RWPE1 (cell line): ENCODE data around the gene CFLAR.

Source experiments
- CTCF ChIA-PET: fragments of 350-600 bp; sonication (Branson Sonifier 250); formaldehyde crosslinking; extraction: SDS; loops from one replicate; lab custom pipeline; 2021; lab: Yijun Ruan, JAX
- POLR2A ChIA-PET: fragments of 400-600 bp; formaldehyde crosslinking; extraction: SDS; loops from one replicate; lab custom pipeline; 2020; ENCODE audit warnings: antibody characterized with exemption; ENCODE audit not compliant: low non-redundant PET; lab: Yijun Ruan, JAX
- DNase-seq: peaks from one replicate; pipeline ENCODE4 v3.0.0; 2012; ENCODE audit warnings: low spot score
- H3K27ac ChIP-seq: fragments of 450-650 bp; 2 replicates; pipeline ENCODE4 v1.5.1; 2017
- TF ChIP-seq, protein P1 (sequence below): fragments of 450-650 bp; conservative IDR thresholded peaks from 2 replicates; pipeline ENCODE4 v1.5.1; 2017; ENCODE audit warnings: low read depth, mild to moderate bottlenecking

CFLAR gene

DNA sequence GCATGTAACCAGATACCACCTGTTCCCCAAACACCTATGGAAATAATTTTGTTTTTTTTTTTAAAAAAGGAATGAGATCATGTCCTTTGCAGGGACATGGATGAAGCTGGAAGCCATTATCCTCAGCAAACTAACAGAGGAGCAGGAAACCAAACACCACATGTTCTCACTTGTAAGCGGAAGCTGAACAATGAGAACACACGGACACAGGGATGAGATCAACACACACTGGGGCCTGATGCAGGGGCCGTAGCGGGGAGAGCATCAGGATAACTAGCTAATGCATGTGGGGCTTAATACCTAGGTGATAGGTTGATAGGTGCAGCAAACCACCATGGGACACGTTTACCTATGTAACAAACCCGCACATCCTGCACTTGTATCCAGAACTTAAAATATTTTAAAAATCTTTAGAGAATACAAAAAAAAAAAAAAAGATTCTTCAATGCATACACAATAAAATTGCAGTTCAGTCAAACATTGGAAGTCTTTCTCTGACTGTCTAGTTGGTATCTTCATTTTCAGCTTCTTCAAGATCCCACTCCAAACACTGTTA, 55.4 kb downstream of the CFLAR start:
- TF ChIP-seq, protein P1, sequence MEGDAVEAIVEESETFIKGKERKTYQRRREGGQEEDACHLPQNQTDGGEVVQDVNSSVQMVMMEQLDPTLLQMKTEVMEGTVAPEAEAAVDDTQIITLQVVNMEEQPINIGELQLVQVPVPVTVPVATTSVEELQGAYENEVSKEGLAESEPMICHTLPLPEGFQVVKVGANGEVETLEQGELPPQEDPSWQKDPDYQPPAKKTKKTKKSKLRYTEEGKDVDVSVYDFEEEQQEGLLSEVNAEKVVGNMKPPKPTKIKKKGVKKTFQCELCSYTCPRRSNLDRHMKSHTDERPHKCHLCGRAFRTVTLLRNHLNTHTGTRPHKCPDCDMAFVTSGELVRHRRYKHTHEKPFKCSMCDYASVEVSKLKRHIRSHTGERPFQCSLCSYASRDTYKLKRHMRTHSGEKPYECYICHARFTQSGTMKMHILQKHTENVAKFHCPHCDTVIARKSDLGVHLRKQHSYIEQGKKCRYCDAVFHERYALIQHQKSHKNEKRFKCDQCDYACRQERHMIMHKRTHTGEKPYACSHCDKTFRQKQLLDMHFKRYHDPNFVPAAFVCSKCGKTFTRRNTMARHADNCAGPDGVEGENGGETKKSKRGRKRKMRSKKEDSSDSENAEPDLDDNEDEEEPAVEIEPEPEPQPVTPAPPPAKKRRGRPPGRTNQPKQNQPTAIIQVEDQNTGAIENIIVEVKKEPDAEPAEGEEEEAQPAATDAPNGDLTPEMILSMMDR, result no peak
- H3K27ac ChIP-seq, result no peak overlapping the region
- CTCF ChIA-PET, result interaction anchor here (0.6 to 0.7 kb wide), 2 partner anchors 176 to 273 kb away, joined by 4 to 11 read pairs; no protein-coding TSS in a partner anchor
- DNase-seq, result no peak
- POLR2A ChIA-PET, result interaction anchor here (0.7 kb wide), 1 partner anchor 61 kb away, joined by 3 read pairs; no protein-coding TSS in a partner anchor

DNA sequence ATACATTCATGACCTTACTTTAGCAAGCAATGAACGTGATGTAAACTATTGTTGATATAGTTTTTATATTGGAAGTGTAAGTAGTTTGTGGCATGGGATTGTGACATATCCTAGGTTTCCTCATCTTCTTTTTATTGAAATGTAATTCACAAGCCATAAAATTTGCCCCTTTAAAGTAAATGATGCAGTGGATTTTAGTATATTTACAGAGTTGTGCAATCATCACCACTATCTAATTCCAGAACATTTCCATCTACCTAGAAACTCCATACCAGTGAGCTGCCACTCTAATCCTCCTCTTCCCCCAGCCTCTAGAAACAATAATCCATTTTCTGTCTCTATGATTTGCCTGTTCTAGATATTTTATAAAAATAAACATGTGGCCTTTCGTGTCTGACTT, 56.3 kb downstream of the CFLAR start:
- TF ChIP-seq, protein P1, result no peak
- POLR2A ChIA-PET, result no interaction called here
- DNase-seq, result no peak
- CTCF ChIA-PET, result no interaction called here
- no peak overlapping the region for H3K27ac ChIP-seq

DNA sequence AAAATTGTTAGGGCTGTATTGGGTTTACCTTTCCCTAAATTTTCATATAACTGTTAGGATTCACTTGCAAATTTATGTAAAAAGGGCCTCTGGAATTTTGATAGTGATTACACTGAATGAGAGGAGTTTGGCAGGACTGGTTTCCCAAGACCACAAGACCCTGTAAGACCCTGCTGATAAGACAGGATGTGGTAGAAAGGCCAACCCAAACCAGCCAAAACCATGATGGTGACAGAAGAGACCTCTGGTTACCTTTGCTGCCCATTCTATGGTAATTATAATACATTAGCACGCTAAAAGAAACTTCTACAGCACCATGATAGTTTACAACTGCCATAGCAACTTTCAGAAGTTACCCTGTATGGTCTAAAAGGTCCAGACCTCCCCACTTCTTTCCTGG, 58.7 kb downstream of the CFLAR start:
- POLR2A ChIA-PET, result no interaction called here
- DNase-seq, result no peak
- CTCF ChIA-PET, result no interaction called here
- H3K27ac ChIP-seq, result no peak overlapping the region
- TF ChIP-seq, protein P1, result no peak

DNA sequence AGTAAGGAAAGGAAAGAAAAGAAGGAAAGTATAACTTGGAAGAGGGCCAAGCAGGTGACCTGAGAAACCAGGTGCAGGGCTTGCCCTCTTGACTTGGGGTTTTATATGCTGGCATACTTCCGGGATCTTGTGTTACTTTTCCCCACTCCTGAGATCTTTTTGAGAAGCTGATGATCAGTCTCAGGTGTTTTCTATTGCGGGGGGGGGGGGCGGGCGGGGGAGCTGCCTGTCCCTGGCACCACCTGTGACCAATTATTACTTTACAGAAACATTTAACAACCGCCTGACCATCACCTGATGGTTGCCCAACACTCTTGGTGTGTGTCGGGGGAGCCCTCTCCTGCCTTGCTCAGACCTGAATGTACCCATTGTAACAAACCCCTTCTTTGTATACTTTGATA, 60.1 kb downstream of the CFLAR start:
- H3K27ac ChIP-seq, result no peak overlapping the region
- TF ChIP-seq, protein P1, result no peak
- DNase-seq, result no peak
- POLR2A ChIA-PET, result no interaction called here
- CTCF ChIA-PET, result no interaction called here

DNA sequence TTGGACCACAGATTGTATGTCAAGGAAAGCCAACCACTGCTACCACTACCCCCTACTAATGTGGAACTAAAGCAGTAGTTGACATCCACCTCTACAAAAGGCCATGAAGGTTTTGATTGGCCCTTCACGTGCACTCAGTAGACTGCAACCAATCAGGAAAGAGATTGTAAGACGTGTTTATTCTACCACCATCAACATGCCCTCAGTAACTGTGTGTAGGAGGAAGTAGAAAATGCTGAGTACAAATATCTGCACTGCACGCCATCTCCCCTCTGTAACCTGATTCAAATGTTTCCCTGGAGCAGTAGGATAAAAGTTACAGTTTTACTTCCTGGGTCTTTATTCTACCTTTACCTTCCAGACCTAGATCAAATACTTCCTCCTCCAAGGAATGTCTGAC, 64.0 kb downstream of the CFLAR start:
- DNase-seq, result no peak

DNA sequence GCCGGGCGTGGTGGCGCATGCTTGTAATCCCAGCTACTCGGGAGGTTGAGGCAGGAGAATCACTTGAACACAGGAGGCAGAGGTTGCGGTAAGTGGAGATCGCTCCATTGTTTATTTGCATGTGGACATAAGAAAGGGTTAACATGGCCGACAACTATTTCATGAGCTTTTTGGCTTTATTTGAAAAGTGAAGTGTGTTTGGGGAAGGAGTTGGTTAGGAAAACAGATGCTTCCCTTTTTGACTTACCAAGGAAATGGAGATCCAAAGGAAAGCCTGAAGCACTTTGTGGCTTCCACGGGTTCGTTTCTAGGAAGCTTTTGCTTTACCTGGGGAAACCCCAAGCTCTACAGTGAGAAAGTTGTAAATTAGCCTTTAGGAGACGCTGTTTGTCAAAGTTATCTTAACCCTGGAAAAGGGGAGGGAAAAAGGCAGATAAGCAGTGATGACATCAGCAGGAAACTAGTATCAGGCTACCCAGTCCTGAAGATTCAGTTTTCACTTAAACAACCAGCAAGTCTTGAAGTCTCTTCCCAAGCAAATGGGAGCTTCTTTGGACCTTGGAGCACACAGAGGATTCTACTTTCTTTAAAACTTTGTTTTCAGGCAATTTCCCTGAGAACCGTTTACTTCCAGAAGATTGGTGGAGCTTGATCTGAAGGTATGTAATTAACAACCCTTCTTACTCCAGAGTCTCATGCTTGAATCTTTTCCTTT, 66.8 kb downstream of the CFLAR start, which contains the start of gene CASP10:
TSS of gene CASP10 (plus strand) at position 492 of the 715 bp plus-strand sequence. CDS start 2,637 bp downstream, outside the sequence.
- TF ChIP-seq, protein P1, result no peak; the same call in 1 of the 2 replicates
- no peak within 1 kb of the TSS for H3K27ac ChIP-seq
- ChIA-PET CTCF (interaction anchor here (0.5 to 2.6 kb wide), 7 partner anchors 9 to 1275 kb away, joined by 3 to 11 read pairs (median 5); partner anchors contain the start of gene ALS2), POLR2A (interaction anchor here (0.7 kb wide), 1 partner anchor 49 kb away, joined by 4 read pairs; no protein-coding TSS in a partner anchor)
- DNase-seq, result peak; percentile 78

More for the DNA sequence above, 64.0 kb downstream of the CFLAR start:
- TF ChIP-seq, protein P1, result no peak
- CTCF ChIA-PET, result no interaction called here
- H3K27ac ChIP-seq, result no peak overlapping the region
- POLR2A ChIA-PET, result no interaction called here
